SK-N-SH (cell line): ENCODE data around the gene NLGN3. TPM values are rescaled to one million over a fixed set of nuclear protein-coding genes. Genes with fewer than 3 reads are reported as not detected.

Experiments used
- CTCF ChIA-PET: fragments of 300-600, 350-600 bp; formaldehyde crosslinking; extraction: SDS; loops from one replicate; lab custom pipeline; 2021; lab: Yijun Ruan, JAX
- POLR2A ChIA-PET: fragments of 350-600 bp; sonication (Branson Sonifier 250); formaldehyde crosslinking; extraction: SDS; loops from one replicate; lab custom pipeline; 2020; ENCODE audit warnings: antibody characterized with exemption, inconsistent platforms; lab: Yijun Ruan, JAX
- DNase-seq: peaks from one replicate; pipeline ENCODE4 v3.0.0; 2012
- H2AFZ ChIP-seq: fragments of 200-600 bp; sonication (generic); 2 replicates; pipeline ENCODE4 v1.8.1; 2016; ENCODE audit warnings: antibody characterized with exemption, mild to moderate bottlenecking, low read depth
- H3F3A ChIP-seq: fragments of 200-600 bp; sonication (generic); replicated peaks from 2 replicates; pipeline ENCODE3; 2016; ENCODE audit warnings: antibody characterized with exemption, mild to moderate bottlenecking; ENCODE audit not compliant: insufficient read depth
- H3K27ac ChIP-seq, 2 experiments: fragments of 200-500 bp in 1 of 2; fragments of 200-600 bp in 1 of 2; sonication (Bioruptor generic) in 1 of 2; sonication (generic), shearing (Covaris generic) in 1 of 2; 2 replicates each; pipeline versions ENCODE4 v1.5.1 to v1.6.1; 2014 to 2016; ENCODE audit warnings: low read depth in 2 of 2, inconsistent platforms in 1 of 2, low read length in 1 of 2, mild to moderate bottlenecking in 1 of 2, mixed read lengths in 1 of 2
- H3K27me3 ChIP-seq: fragments of 200-600 bp; sonication (generic), shearing (Covaris generic); 2 replicates; pipeline ENCODE4 v1.6.1; 2016; ENCODE audit warnings: mixed run types; ENCODE audit not compliant: insufficient read depth
- H3K36me3 ChIP-seq, 2 experiments: fragments of 200-500 bp in 1 of 2; fragments of 200-600 bp in 1 of 2; sonication (Bioruptor generic) in 1 of 2; sonication (generic) in 1 of 2; replicated peaks in 1 of 2; 2 replicates each; pipeline versions ENCODE3 to v1.5.1; 2014 to 2016; ENCODE audit warnings: low read length in 1 of 2, mild to moderate bottlenecking in 1 of 2; ENCODE audit not compliant: insufficient read depth in 2 of 2, control insufficient read depth in 1 of 2
- H3K4me1 ChIP-seq, 2 experiments: fragments of 200-500 bp in 1 of 2; fragments of 200-600 bp in 1 of 2; sonication (Bioruptor generic) in 1 of 2; sonication (generic), shearing (Covaris generic) in 1 of 2; 2 replicates each; pipeline versions ENCODE4 v1.5.1 to v1.6.1; 2014 to 2016; ENCODE audit warnings: low read depth in 1 of 2, low read length in 1 of 2, mixed run types in 1 of 2; ENCODE audit not compliant: insufficient read depth in 2 of 2, control insufficient read depth in 1 of 2
- H3K4me2 ChIP-seq: fragments of 200-600 bp; sonication (generic), shearing (Covaris generic); 2 replicates; pipeline ENCODE4 v1.6.1; 2017; ENCODE audit warnings: mixed run types
- H3K4me3 ChIP-seq, 2 experiments: fragments of 200-500 bp in 1 of 2; fragments of 200-600 bp in 1 of 2; sonication (Bioruptor generic) in 1 of 2; sonication (generic), shearing (Covaris generic) in 1 of 2; 2 replicates each; pipeline versions ENCODE4 v1.5.1 to v1.8.1; 2014 to 2016; ENCODE audit warnings: low read depth in 2 of 2, inconsistent platforms in 1 of 2, low read length in 1 of 2, mild to moderate bottlenecking in 1 of 2, mixed read lengths in 1 of 2, moderate library complexity in 1 of 2
- H3K79me2 ChIP-seq: fragments of 200-600 bp; sonication (generic); 2 replicates; pipeline ENCODE4 v1.8.1; 2017; ENCODE audit warnings: mild to moderate bottlenecking; ENCODE audit not compliant: insufficient read depth
- H3K9ac ChIP-seq: fragments of 200-600 bp; sonication (generic); 2 replicates; pipeline ENCODE4 v1.6.1; 2017; ENCODE audit warnings: mixed run types
- H3K9me2 ChIP-seq: fragments of 200-600 bp; sonication (generic); 2 replicates; pipeline ENCODE4 v1.6.1; 2017; ENCODE audit warnings: mixed run types
- H3K9me3 ChIP-seq: fragments of 200-600 bp; sonication (generic); 2 replicates; pipeline ENCODE4 v1.6.1; 2017; ENCODE audit warnings: mixed run types, mild to moderate bottlenecking, moderate library complexity
- H4K20me1 ChIP-seq: fragments of 200-600 bp; sonication (generic); 2 replicates; pipeline ENCODE4 v1.6.1; 2017; ENCODE audit warnings: mild to moderate bottlenecking, mixed run types; ENCODE audit not compliant: insufficient read depth
- CHD2 ChIP-seq: fragments of 150-350 bp; IDR thresholded peaks from 2 replicates; pipeline ENCODE4 v1.6.1; 2018; ENCODE audit warnings: low read length; ENCODE audit not compliant: partially characterized antibody
- ELF1 ChIP-seq: IDR thresholded peaks from 2 replicates; pipeline ENCODE4 v1.4.0; 2012
- EP300 ChIP-seq, 2 experiments: IDR thresholded peaks; 2 replicates each; pipeline versions ENCODE4 v1.4.0 to v1.6.1; 2012; ENCODE audit warnings: borderline replicate concordance in 1 of 2, low read depth in 1 of 2, low read length in 1 of 2
- EZH2phosphoT487 ChIP-seq: fragments of 200-600 bp; sonication (generic); IDR thresholded peaks from 2 replicates; pipeline ENCODE4 v1.6.1; 2017; ENCODE audit warnings: low read depth, mixed run types, mild to moderate bottlenecking, antibody characterized with exemption, moderate library complexity, borderline replicate concordance
- FOSL2 ChIP-seq: IDR thresholded peaks from 2 replicates; pipeline ENCODE4 v1.4.0; 2012; ENCODE audit warnings: low read depth, mild to moderate bottlenecking, moderate library complexity, borderline replicate concordance
- FOXM1 ChIP-seq: IDR thresholded peaks from 2 replicates; pipeline ENCODE4 v1.4.0; 2012; ENCODE audit warnings: low read depth, mild to moderate bottlenecking
- GABPA ChIP-seq: IDR thresholded peaks from 2 replicates; pipeline ENCODE4 v1.4.0; 2012; ENCODE audit warnings: low read depth, mild to moderate bottlenecking
- MAX ChIP-seq: IDR thresholded peaks from 2 replicates; pipeline ENCODE4 v1.4.0; 2012; ENCODE audit warnings: low read depth
- MXI1 ChIP-seq: IDR thresholded peaks from 2 replicates; pipeline ENCODE4 v1.6.1; 2012; ENCODE audit warnings: mild to moderate bottlenecking, low read depth, low read length, improper control_type of control experiment
- NRF1 ChIP-seq: IDR thresholded peaks from 2 replicates; pipeline ENCODE4 v1.6.1; 2012; ENCODE audit warnings: low read depth, mild to moderate bottlenecking, low read length
- RAD21 ChIP-seq: IDR thresholded peaks from 2 replicates; pipeline ENCODE4 v1.6.1; 2012; ENCODE audit warnings: mild to moderate bottlenecking, low read length
- RCOR1 ChIP-seq: fragments of 150-350 bp; IDR thresholded peaks from 2 replicates; pipeline ENCODE4 v1.6.1; 2017; ENCODE audit warnings: antibody characterized with exemption, low read length
- RFX5 ChIP-seq: IDR thresholded peaks from 2 replicates; pipeline ENCODE4 v1.6.1; 2012; ENCODE audit warnings: mild to moderate bottlenecking, improper control_type of control experiment, low read length
- RXRA ChIP-seq: IDR thresholded peaks from 2 replicates; pipeline ENCODE4 v1.4.0; 2012; ENCODE audit warnings: low read depth, mild to moderate bottlenecking, borderline replicate concordance
- SIN3A ChIP-seq: IDR thresholded peaks from 2 replicates; pipeline ENCODE4 v1.6.1; 2012; ENCODE audit warnings: low read depth, mild to moderate bottlenecking, low read length, moderate library complexity, borderline replicate concordance
- SMC3 ChIP-seq: IDR thresholded peaks from 2 replicates; pipeline ENCODE4 v1.6.1; 2012; ENCODE audit warnings: low read depth, low read length, improper control_type of control experiment
- TAF1 ChIP-seq: IDR thresholded peaks from 2 replicates; pipeline ENCODE4 v1.6.1; 2012; ENCODE audit warnings: low read depth, mild to moderate bottlenecking, low read length, moderate library complexity, borderline replicate concordance
- TCF12 ChIP-seq: IDR thresholded peaks from 2 replicates; pipeline ENCODE4 v1.4.0; 2012
- TEAD4 ChIP-seq: IDR thresholded peaks from 2 replicates; pipeline ENCODE4 v1.4.0; 2012; ENCODE audit warnings: mild to moderate bottlenecking, borderline replicate concordance; ENCODE audit not compliant: insufficient read depth
- WGBS: methylation state at CpG from one replicate; pipeline ENCODE4 v1.1.6; 2017; ENCODE audit warnings: low lambda C conversion rate; 5-methylcytosine and 5-hydroxymethylcytosine counted together
- polyA plus RNA-seq, 3 experiments: library from polyadenylated mRNA; depleted of rRNA; stranded (reverse); fragments of >200 nt; gene quantifications; 2 replicates each; pipeline ENCODE4 v1.2.3, GENCODE V29; 2012
- TF ChIP-seq, protein P1 (sequence below): IDR thresholded peaks from 2 replicates; pipeline ENCODE4 v1.4.0; 2012; ENCODE audit warnings: low read depth, borderline replicate concordance
- TF ChIP-seq, protein P2 (sequence below): IDR thresholded peaks from 2 replicates; pipeline ENCODE4; 2012
- TF ChIP-seq, protein P3 (sequence below): fragments of 150-350 bp; IDR thresholded peaks from 2 replicates; pipeline ENCODE4 v1.6.1; 2017; ENCODE audit warnings: antibody characterized with exemption, low read length, low read depth, borderline replicate concordance

The NLGN3 gene
- polyA plus RNA-seq, 1 of the 3 experiments (the other 2 are of a cell fraction): 5.3 TPM

- Histone ChIP-seq H3K27me3 (no peaks in the 10 kb centered on the region; the same call in 1 of the 2 replicates), H3K4me3 (no peak overlapping the region), H3K36me3 (no peaks in the 10 kb centered on the region), H3K27ac (no peak overlapping the region), H2AFZ (no peak overlapping the region), H3K4me1 (peaks cover 0 to 33% of the 10 kb centered on the region in 2 experiments; a peak in 1 of 4 replicates), H3K79me2 (no peaks in the 10 kb centered on the region), H3F3A (no peaks in the 10 kb centered on the region), H4K20me1 (no peaks in the 10 kb centered on the region), H3K4me2 (no peak overlapping the region), H3K9me2 (no peaks in the 10 kb centered on the region), H3K9me3 (no peaks in the 10 kb centered on the region), H3K9ac (no peak overlapping the region)
- ChIA-PET POLR2A (no interaction called here), CTCF (interaction anchor here (0.8 kb wide), 1 partner anchor 24 kb away, joined by 3 read pairs; no protein-coding TSS in a partner anchor)
- TF ChIP-seq SIN3A (no peak), RFX5 (no peak), MAX (no peak), RXRA (no peak), TAF1 (no peak), FOXM1 (no peak), TCF12 (no peak), FOSL2 (no peak), NRF1 (no peak), RCOR1 (no peak), CHD2 (no peak)
- TF ChIP-seq, protein P1, sequence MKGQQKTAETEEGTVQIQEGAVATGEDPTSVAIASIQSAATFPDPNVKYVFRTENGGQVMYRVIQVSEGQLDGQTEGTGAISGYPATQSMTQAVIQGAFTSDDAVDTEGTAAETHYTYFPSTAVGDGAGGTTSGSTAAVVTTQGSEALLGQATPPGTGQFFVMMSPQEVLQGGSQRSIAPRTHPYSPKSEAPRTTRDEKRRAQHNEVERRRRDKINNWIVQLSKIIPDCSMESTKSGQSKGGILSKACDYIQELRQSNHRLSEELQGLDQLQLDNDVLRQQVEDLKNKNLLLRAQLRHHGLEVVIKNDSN: no peak
- TF ChIP-seq, protein P2, sequence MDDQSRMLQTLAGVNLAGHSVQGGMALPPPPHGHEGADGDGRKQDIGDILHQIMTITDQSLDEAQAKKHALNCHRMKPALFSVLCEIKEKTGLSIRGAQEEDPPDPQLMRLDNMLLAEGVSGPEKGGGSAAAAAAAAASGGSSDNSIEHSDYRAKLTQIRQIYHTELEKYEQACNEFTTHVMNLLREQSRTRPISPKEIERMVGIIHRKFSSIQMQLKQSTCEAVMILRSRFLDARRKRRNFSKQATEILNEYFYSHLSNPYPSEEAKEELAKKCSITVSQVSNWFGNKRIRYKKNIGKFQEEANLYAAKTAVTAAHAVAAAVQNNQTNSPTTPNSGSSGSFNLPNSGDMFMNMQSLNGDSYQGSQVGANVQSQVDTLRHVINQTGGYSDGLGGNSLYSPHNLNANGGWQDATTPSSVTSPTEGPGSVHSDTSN: no peak
- no peak for DNase-seq
- 48% methylated on average over 3 of the region's 3 CpGs for WGBS
These were observed 39.0 kb upstream of the NLGN3 start for GRCh38 chrX:71105628-71106027.

DNA sequence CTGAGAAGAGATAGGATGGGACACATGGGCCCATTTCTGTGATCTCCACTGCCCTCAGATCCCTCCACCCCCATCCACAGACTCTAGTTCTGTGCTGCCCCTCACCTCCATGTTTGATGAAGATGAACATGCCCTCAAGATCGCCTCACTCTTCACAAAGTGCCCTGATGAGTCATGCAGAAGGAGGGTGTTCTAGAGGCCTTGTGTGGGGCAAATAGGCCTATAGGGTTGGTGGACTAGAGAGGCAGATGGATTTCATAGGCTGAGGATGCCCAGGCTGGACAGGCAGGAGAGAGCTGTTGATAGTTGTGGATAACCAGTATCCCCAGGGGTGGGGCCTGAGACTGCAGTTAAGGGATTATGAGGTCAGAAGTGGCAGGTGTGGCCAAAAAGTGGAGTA lies 38.2 kb upstream of the NLGN3 start, which contains the start of gene CXorf65:
CXorf65 (minus strand) TSS at position 314 of the 400 bp plus-strand sequence; CDS start at position 130, 184 bp downstream.
- CTCF ChIA-PET: interaction anchor here (0.8 kb wide), 1 partner anchor 23 kb away, joined by 3 read pairs; no protein-coding TSS in a partner anchor
- Histone ChIP-seq H3F3A (no peaks in the 10 kb centered on the region), H2AFZ (no peak within 1 kb of the TSS), H3K4me2 (no peak within 1 kb of the TSS), H3K9me2 (no peaks in the 10 kb centered on the region), H3K4me1 (peaks cover 0 to 31% of the 10 kb centered on the region in 2 experiments; a peak in 1 of 4 replicates), H3K4me3 (no peak within 1 kb of the TSS), H3K9me3 (no peaks in the 10 kb centered on the region), H3K36me3 (no peaks in the 10 kb centered on the region), H3K27me3 (no peaks in the 10 kb centered on the region; the same call in 1 of the 2 replicates), H3K27ac (no peak within 1 kb of the TSS), H3K9ac (no peak within 1 kb of the TSS)
- POLR2A ChIA-PET: no interaction called here
- 33% methylated on average over 1 of the region's 1 CpG for WGBS
- DNase-seq: no peak
- TF ChIP-seq MXI1: no peak
- TF ChIP-seq RFX5: no peak
- no peak for TF ChIP-seq SMC3
- TF ChIP-seq EP300 (IDR thresholded peaks at IDR 0.05; ENCODE audit: borderline replicate concordance in 1 of 2, low read depth in 1 of 2, low read length in 1 of 2): no peak
- TF ChIP-seq ELF1: no peak
- TF ChIP-seq, protein P3, sequence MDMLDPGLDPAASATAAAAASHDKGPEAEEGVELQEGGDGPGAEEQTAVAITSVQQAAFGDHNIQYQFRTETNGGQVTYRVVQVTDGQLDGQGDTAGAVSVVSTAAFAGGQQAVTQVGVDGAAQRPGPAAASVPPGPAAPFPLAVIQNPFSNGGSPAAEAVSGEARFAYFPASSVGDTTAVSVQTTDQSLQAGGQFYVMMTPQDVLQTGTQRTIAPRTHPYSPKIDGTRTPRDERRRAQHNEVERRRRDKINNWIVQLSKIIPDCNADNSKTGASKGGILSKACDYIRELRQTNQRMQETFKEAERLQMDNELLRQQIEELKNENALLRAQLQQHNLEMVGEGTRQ: no peak
- no peak for TF ChIP-seq EZH2phosphoT487
- TF ChIP-seq TEAD4: no peak
- no peak for TF ChIP-seq NRF1
- no peak for TF ChIP-seq CHD2
- no peak for TF ChIP-seq GABPA
- no peak for TF ChIP-seq RAD21
- TF ChIP-seq, all 33 proteins: peak for 0
- Histone ChIP-seq H4K20me1 (no peaks in the 10 kb centered on the region), H3K79me2 (no peaks in the 10 kb centered on the region)
